HEK293 (cell line): ENCODE data around the gene TOPBP1.

Experiments
- BCL6B ChIP-seq: fragments of 450-650 bp; formaldehyde crosslinking; IDR thresholded peaks from 2 replicates; pipeline ENCODE4 v1.5.1; 2017; ENCODE audit warnings: missing biosample characterization, missing genetic modification characterization
- CTCF ChIP-seq: fragments of 450-650 bp; formaldehyde crosslinking; IDR thresholded peaks from 2 replicates; pipeline ENCODE4 v1.5.1; 2016; ENCODE audit warnings: missing biosample characterization, missing genetic modification characterization
- ZNF23 ChIP-seq: fragments of 450-650 bp; formaldehyde crosslinking; IDR thresholded peaks from 2 replicates; pipeline ENCODE4 v1.5.1; 2016; ENCODE audit warnings: missing biosample characterization, missing genetic modification characterization, borderline replicate concordance
- ZNF24 ChIP-seq: fragments of 450-650 bp; formaldehyde crosslinking; IDR thresholded peaks from 2 replicates; pipeline ENCODE4 v1.5.1; 2016; ENCODE audit warnings: missing biosample characterization, missing genetic modification characterization
- ZNF548 ChIP-seq: fragments of 450-650 bp; formaldehyde crosslinking; IDR thresholded peaks from 2 replicates; pipeline ENCODE4 v1.5.1; 2016; ENCODE audit warnings: missing biosample characterization, missing genetic modification characterization

- TF ChIP-seq BCL6B (no peak), ZNF23 (no peak), CTCF (tag by site-specific recombination) (no peak; the same call in 1 of the 2 replicates), ZNF24 (no peak), ZNF548 (tag by site-specific recombination) (no peak)
These were observed 2.0 kb upstream of the TOPBP1 start for GRCh38 chr3:133663569-133664313.
